GM18498 (cell line): ENCODE results near the gene PTPN7.
"Not testable (repeated sequence)": the region's sequence is repeated elsewhere in the genome, so short reads cannot be mapped to it uniquely, and the experiment has no call there.

Experiments
- ATAC-seq: cut with Tn5 transposase; IDR thresholded peaks from one replicate; pipeline ENCODE4 v1.9.1; 2021; ENCODE audit warnings: mild to moderate bottlenecking, moderate library complexity; ENCODE audit not compliant: unreplicated experiment

The PTPN7 gene

GRCh38 chr1:202167708-202168415, 7.5 kb upstream of the PTPN7 start:
- no peak for ATAC-seq

- not testable (repeated sequence) for ATAC-seq
Observed at GRCh38 chr1:202167054-202167453, 6.7 kb upstream of the PTPN7 start.

- no peak for ATAC-seq
Observed at GRCh38 chr1:202165942-202166843, 5.8 kb upstream of the PTPN7 start.

GRCh38 chr1:202165267-202165941, 5.0 kb upstream of the PTPN7 start:
- ATAC-seq = no peak

- ATAC-seq = peak; percentile 61
Observed at GRCh38 chr1:202164271-202165037, 4.1 kb upstream of the PTPN7 start.

GRCh38 chr1:202163281-202164270, 3.2 kb upstream of the PTPN7 start:
- ATAC-seq = no peak

GRCh38 chr1:202162418-202163280, 2.2 kb upstream of the PTPN7 start:
- ATAC-seq = no peak

- no peak for ATAC-seq
Observed at GRCh38 chr1:202162047-202162417, 1.6 kb upstream of the PTPN7 start.

- ATAC-seq = no peak
Observed at GRCh38 chr1:202161151-202162046, 997 bp upstream of the PTPN7 start.

GRCh38 chr1:202159534-202160371, 649 bp downstream of the PTPN7 start:
- ATAC-seq = no peak

GRCh38 chr1:202158810-202159533, 1.4 kb downstream of the PTPN7 start:
- ATAC-seq = no peak

- no peak for ATAC-seq
Observed at GRCh38 chr1:202157945-202158344, 2.5 kb downstream of the PTPN7 start.

GRCh38 chr1:202156590-202156989, 3.8 kb downstream of the PTPN7 start:
- no peak for ATAC-seq

GRCh38 chr1:202155478-202156021, 4.9 kb downstream of the PTPN7 start:
- ATAC-seq = no peak

GRCh38 chr1:202154766-202155477, 5.5 kb downstream of the PTPN7 start:
- no peak for ATAC-seq
